HG02870 (cell line): Measurements from ENCODE around the gene ASIP.
A peak's percentile ranks its signal among the peaks of the same experiment; 100 is the strongest.
"Not testable (repeated sequence)": the region's sequence is repeated elsewhere in the genome, so short reads cannot be mapped to it uniquely, and the experiment has no call there.

Experiments
- ATAC-seq: cut with Tn5 transposase; IDR thresholded peaks from one replicate; pipeline ENCODE4 v1.9.1; 2021; ENCODE audit warnings: mild to moderate bottlenecking, moderate library complexity; ENCODE audit not compliant: unreplicated experiment

ASIP gene

DNA sequence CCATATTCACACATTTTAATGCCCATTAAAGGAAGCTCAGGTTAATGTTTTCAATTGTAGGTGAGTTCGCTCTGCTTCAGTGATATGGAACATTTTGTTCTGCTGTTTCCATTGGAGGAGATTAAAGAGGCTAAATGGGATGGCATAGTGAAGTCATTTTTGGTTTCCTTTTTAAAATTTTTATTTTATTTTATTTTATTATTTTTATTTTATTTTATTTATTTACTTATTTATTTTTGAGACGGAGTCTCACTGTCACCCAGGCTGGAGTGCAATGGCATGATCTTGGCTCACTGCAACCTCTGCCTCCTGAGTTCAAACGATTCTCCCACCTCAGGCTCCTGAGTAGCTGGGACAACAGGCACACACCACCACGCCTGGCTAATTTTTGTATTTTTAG lies 792 bp downstream of the ASIP start:
- ATAC-seq: not testable (repeated sequence)

DNA sequence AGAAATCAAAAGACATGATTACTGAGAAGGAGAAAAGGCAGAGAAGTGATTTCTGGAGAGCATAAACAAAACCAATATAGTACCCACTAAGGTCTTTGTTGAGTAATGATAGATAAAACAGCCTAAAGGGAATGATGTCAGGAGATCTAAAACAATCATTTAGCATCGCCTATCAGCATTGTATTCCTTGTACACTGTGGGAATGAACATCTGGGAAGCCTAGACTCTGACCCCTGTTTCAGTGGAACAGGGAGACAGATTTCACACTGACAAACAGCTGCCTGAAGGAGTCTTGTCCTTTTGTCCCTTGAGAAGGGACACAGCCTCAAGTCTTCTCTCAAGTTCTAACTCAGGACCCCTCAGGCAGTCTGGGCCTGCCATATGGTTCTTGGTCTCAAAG lies 1.7 kb downstream of the ASIP start:
- ATAC-seq: no peak

DNA sequence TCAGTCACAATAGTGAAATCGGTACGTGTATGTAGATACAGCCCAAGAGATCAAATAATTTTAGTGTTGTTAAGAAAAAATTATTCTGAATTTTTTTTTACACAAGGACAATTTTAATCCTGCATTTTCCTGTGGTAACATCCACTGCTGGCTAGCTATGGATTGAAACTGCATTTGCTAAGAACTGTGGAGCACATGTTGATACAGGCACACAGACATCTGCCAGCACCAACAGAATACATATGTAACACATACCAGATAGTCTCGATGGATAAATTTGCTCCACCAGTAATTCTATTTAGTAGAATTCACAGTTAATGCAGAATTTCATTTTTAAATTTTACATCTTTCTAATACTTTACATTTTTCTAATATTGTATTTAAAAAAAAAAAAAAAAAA lies 2.2 kb downstream of the ASIP start:
- no peak for ATAC-seq

GRCh38 chr20:34246126-34246626 lies 5.0 kb downstream of the ASIP start:
- ATAC-seq: no peak

GRCh38 chr20:34249291-34249690 lies 8.1 kb downstream of the ASIP start:
- peak; percentile 81 for ATAC-seq

GRCh38 chr20:34250005-34250404 lies 8.8 kb downstream of the ASIP start:
- no peak for ATAC-seq

- ATAC-seq: no peak
Measured at GRCh38 chr20:34251619-34252018, 10.4 kb downstream of the ASIP start.

DNA sequence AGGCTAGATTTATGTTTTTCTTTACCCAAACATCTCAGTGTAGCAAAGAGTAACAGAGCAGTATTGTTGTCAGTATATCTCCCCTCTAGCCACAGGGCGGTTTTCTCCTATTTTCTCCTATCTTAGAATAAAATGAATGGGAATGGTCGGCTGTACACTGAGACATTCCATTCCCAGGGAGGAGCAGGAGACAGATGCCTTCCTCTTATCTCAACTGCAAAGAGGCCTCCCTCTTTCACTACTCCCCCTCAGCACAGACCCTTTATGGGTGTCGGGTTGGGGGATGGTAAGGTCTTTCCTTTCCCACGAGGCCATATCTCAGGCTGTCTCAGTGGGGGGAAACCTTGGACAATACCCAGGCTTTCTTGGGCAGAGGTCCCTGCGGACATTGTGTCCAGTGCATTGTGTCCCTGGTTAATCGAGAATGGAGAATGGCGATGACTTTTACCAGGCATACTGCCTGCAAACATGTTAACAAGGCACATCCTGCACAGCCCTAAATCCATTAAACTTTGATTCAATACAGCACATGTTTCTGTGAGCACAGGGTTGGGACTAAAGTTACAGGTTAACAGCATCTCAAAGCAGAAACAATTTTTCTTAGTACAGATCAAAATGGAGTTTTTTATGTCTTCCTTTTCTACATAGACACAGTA lies 11.3 kb downstream of the ASIP start:
- ATAC-seq: not testable (repeated sequence)

- ATAC-seq: no peak
Measured at GRCh38 chr20:34254979-34255378, 13.8 kb downstream of the ASIP start.

DNA sequence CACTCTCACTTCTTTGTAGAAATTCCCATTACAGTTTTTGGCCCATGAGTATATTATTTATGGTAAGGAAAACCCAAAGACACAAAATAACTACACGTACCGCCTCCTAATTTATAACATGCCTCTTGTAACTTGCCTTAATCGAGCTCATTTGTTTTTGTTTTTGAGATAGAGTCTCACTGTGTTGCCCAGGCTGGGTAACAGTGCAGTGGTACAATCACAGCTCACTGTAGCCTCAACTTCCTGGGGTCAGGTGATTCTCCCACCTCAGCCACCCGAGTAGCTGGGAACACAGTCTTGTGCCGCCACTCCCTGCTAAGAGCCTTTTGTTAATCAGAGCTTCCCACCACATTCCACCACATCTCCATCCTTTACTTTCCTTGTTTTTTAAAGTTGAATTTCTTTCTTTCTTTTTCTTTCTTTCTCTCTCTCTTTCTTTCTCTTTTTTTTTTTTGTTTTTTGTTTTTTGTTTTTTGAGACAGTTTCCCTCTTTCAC lies 15.5 kb downstream of the ASIP start:
- ATAC-seq: no peak

- ATAC-seq: no peak
Measured at GRCh38 chr20:34260208-34260942, 19.2 kb downstream of the ASIP start.

DNA sequence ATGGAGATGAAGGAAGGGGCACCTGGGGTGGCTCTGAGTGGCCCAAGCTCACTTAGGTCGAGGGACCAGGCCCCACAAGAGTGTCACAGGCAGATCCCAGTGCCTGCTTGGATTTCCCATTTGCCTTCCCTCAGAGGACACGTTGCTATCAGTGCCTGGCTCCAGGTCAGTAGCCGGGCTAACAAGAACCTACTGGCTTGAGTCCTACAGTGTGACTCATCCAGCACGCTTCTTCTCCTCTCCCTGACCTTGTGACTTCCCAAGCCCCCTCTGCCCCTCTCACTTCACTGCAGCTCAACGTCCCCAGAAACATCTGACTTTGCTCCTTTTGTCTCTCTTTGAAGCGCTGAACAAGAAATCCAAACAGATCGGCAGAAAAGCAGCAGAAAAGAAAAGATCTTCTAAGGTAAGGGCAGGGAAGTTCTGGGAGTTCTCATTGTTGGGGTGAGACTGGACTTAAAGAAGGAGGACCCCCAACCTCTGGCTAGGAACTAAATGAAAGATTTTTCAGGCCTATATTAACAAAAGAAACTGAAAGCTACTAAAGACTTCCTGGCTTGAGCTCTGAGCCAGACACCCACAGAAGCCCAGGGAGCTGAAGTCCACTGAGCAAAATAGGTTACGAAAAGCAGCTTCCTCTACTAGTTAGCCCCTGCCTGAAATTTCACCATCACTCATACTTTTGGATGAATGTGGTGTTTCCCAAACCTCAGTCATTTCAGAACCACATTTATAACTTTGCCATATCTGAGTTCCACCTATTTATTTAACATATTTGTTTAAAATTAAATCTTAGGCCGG lies 21.5 kb downstream of the ASIP start:
- no peak for ATAC-seq

- ATAC-seq: not testable (repeated sequence)
Measured at GRCh38 chr20:34263468-34263867, 22.2 kb downstream of the ASIP start.

GRCh38 chr20:34264141-34264540 lies 22.9 kb downstream of the ASIP start:
- no peak for ATAC-seq

GRCh38 chr20:34268145-34268544 lies 26.9 kb downstream of the ASIP start:
- no peak for ATAC-seq

- no peak for ATAC-seq
Measured at GRCh38 chr20:34268851-34269636, 27.8 kb downstream of the ASIP start.

DNA sequence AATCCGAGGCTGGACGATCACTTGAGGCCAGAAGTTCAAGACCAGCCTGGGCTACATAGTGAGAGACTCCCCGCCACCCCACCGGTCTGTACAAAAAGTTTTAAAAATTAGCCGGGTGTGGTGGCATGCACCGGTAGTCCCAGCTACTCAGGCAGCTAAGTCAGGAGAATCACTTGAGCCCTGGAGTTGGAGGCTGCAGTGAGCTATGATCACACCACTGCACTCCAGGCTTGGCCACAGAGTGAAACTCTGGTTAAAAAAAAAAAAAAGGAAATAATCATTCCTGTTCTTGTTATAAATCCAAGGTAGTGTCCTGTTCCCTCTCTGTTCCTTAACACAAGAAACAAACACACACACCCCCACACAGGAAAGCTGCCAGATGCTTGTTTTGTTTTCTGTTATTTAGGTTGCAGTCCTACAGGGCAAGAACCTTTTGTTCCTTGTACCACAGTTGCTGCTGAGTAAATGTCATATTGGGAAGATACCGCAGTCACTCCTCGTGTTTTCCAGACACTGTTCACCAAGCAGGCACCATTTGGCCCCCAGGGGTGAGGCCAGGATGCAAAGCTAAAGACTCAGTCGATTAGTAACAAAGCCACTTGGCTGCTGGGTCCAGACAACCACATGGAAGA lies 28.9 kb downstream of the ASIP start:
- no peak for ATAC-seq

GRCh38 chr20:34271956-34272355 lies 30.7 kb downstream of the ASIP start:
- ATAC-seq: no peak

- no peak for ATAC-seq
Measured at GRCh38 chr20:34274694-34275093, 33.5 kb downstream of the ASIP start.

GRCh38 chr20:34281177-34281576 lies 40.0 kb downstream of the ASIP start:
- ATAC-seq: no peak
